ENCODE results near the gene PREX1. TPM values are rescaled to one million over a fixed set of nuclear protein-coding genes. Genes with fewer than 3 reads are reported as not detected.

Gene PREX1
- total and polyA plus RNA-seq, 2 of the 4 experiments (the other 2 are of a cell fraction) = 0.67 to 0.72 TPM

DNA sequence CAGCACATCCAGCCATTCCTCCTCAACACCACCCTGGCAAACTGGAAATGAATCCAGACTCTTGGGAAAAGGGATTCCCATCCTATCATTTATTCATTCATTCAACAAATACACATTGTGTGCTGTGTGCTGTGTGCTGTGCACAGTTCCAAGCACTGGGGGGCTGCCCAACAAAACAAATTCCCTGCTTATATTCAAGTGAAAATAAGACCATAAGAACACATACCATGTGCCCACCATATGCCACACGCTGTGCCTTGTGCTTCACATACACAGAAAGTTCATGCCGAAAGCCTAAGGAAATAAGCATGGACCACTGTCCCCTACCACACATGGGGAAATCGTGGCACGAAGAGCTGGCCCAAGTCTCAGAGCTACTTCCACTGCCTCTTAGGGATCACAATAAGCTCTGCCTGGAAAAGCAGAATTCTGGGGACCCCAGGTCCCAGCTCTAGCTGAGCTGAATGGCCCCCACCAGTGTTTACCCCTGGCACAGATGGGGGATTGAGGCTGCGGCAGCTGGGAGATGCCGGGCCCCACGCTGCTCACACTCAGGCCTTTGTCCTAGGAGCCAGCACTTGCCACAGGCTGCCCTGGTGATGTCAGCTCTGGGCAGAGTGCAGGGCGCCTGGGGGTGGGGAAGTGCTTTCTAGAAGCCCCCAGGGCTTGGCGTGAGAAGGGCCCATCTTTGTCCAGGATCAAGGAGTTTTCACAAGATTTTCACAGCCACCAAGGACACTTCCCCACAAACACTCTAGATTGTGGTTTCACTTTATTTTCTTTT lies 99.6 kb downstream of the PREX1 start:
- BruUV-seq (replicated peaks) = no TSS peak
- no peaks in the 10 kb centered on the region for H4K20me1 ChIP-seq (ENCODE audit: insufficient read depth, low read length)
- H4K8ac ChIP-seq (ENCODE audit: low read depth in 2 of 2, low read length in 2 of 2) = no peak overlapping the region
- H3K23ac ChIP-seq (ENCODE audit: low read depth, low read length) = no peak overlapping the region
- CTCF ChIA-PET = no interaction called here
- H2BK120ac ChIP-seq (ENCODE audit: low read depth, low read length) = no peak overlapping the region
- H3K4me1 ChIP-seq (ENCODE audit: control insufficient read depth, insufficient read depth, low read length) = no peaks in the 10 kb centered on the region; the same call in 1 of the 2 replicates
- H3K9me1 ChIP-seq (ENCODE audit: insufficient read depth, low read length) = no peaks in the 10 kb centered on the region; the same call in 1 of the 2 replicates
- no peak overlapping the region for H3K18ac ChIP-seq (ENCODE audit: low read depth, low read length)
- H3K36me3 ChIP-seq (ENCODE audit: control insufficient read depth, insufficient read depth, low read length) = no peaks in the 10 kb centered on the region
- H3K56ac ChIP-seq (ENCODE audit: extremely low read depth, insufficient read depth, low read length) = no peak overlapping the region
- intact Hi-C loops (cut with micrococcal nuclease) (no loop called here), in situ Hi-C loops (cut with MboI; ENCODE audit: low sequenced_read_pairs) (no loop called here), dilution Hi-C loops (cut with HindIII; ENCODE audit: low sequenced_read_pairs, unreplicated experiment) (no loop called here)
- no peak overlapping the region for H3K27ac ChIP-seq (ENCODE audit: insufficient read depth, low read length)
- no peak for DNase-seq
- no peak overlapping the region for H2AK5ac ChIP-seq (ENCODE audit: low read depth, low read length)
- no peak overlapping the region for H4K91ac ChIP-seq (ENCODE audit: insufficient read depth, low read depth, low read length)
- H3K4ac ChIP-seq (ENCODE audit: low read depth, low read length) = no peak overlapping the region
- WGBS, 2 experiments (ENCODE audit: extremely low coverage in 2 of 2, insufficient read length in 1 of 2) = 78% methylated on average over 3 of the region's 9 CpGs; no CpG with 5 or more reads in 1 of the 2 experiments
- H2BK5ac ChIP-seq (ENCODE audit: low read depth, low read length, poor library complexity, severe bottlenecking) = no peak overlapping the region
- H3K4me2 ChIP-seq (ENCODE audit: low read depth, low read length) = no peak overlapping the region
- H3K9me3 ChIP-seq (ENCODE audit: control insufficient read depth, insufficient read depth, low read length) = no peaks in the 10 kb centered on the region; the same call in 1 of the 2 replicates
- no peak overlapping the region for H3K14ac ChIP-seq (replicated peaks; ENCODE audit: low read depth, low read length)
- no peak overlapping the region for H3K4me3 ChIP-seq (ENCODE audit: insufficient read depth, low read depth, low read length)
- H3K79me1 ChIP-seq (ENCODE audit: low read depth in 1 of 2, low read length in 2 of 2) = no peaks in the 10 kb centered on the region
- no peak overlapping the region for H2BK15ac ChIP-seq (ENCODE audit: low read depth, low read length)
- H3K9ac ChIP-seq (ENCODE audit: low read depth, low read length) = no peak overlapping the region
- H2AFZ ChIP-seq (replicated peaks; ENCODE audit: low read length, poor library complexity) = no peak overlapping the region
- no peak overlapping the region for H2AK9ac ChIP-seq (replicated peaks; ENCODE audit: low read depth, low read length, poor library complexity)
- TF ChIP-seq RAD21 (IDR thresholded peaks at IDR 0.05; ENCODE audit: low read length) (no peak), BHLHE40 (IDR thresholded peaks at IDR 0.05; ENCODE audit: low read depth, low read length) (no peak), SMC3 (IDR thresholded peaks at IDR 0.05; ENCODE audit: low read depth, low read length) (no peak)
- TF ChIP-seq, protein P1, sequence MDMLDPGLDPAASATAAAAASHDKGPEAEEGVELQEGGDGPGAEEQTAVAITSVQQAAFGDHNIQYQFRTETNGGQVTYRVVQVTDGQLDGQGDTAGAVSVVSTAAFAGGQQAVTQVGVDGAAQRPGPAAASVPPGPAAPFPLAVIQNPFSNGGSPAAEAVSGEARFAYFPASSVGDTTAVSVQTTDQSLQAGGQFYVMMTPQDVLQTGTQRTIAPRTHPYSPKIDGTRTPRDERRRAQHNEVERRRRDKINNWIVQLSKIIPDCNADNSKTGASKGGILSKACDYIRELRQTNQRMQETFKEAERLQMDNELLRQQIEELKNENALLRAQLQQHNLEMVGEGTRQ (IDR thresholded peaks at IDR 0.05; ENCODE audit: low read depth, low read length) = no peak
- H2BK20ac ChIP-seq (ENCODE audit: low read depth, low read length) = no peak overlapping the region
- no peak overlapping the region for H4K5ac ChIP-seq (ENCODE audit: low read depth, low read length)
- H3K27me3 ChIP-seq (ENCODE audit: control insufficient read depth, insufficient read depth, low read length) = no peaks in the 10 kb centered on the region
- POLR2A ChIA-PET (ENCODE audit: unreplicated experiment) = no interaction called here
- no peak for ATAC-seq (ENCODE audit: low read depth)
